GM12873 (cell line): Measurements from ENCODE around the gene IQCE.

Source experiments
- TF ChIP-seq, protein P1 (sequence below): IDR thresholded peaks from 2 replicates; pipeline ENCODE4 v1.5.1; 2012; ENCODE audit warnings: low read depth, mild to moderate bottlenecking, moderate library complexity, low read length, control low read depth; ENCODE audit not compliant: insufficient read depth; ENCODE audit errors: missing control alignments

IQCE gene

DNA sequence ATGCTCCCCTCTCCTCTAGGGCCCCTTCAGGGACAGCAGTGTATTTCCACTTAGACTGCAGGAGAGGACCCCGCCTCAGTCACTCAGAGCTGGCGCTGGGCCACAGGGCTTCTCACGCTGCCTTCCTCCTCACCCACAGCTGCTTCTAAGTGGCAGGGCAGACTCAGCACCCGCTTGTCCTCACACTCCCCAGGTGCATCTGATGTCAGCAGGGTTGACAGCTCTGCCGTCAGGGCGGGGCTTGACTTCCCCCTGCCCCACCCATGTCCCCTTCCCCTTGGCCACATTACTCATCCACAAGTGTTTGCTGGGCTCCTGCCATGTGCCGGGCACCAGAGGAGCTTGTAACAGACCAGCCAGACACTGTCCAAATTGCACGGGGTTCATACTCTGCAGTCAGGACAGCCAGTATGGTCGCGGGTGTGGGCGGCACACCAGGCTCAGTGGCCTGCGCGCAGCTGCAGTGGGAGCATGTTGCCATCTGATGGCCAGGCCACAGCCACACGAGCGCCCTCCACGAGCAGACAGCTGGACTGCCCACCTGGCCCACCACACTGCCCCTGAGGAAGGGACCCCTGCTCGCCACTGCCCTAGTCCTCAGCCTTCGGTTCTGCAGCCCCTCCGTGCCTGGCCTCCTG, 43.7 kb downstream of the IQCE start:
- TF ChIP-seq, protein P1, sequence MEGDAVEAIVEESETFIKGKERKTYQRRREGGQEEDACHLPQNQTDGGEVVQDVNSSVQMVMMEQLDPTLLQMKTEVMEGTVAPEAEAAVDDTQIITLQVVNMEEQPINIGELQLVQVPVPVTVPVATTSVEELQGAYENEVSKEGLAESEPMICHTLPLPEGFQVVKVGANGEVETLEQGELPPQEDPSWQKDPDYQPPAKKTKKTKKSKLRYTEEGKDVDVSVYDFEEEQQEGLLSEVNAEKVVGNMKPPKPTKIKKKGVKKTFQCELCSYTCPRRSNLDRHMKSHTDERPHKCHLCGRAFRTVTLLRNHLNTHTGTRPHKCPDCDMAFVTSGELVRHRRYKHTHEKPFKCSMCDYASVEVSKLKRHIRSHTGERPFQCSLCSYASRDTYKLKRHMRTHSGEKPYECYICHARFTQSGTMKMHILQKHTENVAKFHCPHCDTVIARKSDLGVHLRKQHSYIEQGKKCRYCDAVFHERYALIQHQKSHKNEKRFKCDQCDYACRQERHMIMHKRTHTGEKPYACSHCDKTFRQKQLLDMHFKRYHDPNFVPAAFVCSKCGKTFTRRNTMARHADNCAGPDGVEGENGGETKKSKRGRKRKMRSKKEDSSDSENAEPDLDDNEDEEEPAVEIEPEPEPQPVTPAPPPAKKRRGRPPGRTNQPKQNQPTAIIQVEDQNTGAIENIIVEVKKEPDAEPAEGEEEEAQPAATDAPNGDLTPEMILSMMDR = no peak

GRCh38 chr7:2603044-2603965, 44.5 kb downstream of the IQCE start:
- TF ChIP-seq, protein P1 = no peak

GRCh38 chr7:2604608-2605174, 45.9 kb downstream of the IQCE start:
- TF ChIP-seq, protein P1 = no peak

DNA sequence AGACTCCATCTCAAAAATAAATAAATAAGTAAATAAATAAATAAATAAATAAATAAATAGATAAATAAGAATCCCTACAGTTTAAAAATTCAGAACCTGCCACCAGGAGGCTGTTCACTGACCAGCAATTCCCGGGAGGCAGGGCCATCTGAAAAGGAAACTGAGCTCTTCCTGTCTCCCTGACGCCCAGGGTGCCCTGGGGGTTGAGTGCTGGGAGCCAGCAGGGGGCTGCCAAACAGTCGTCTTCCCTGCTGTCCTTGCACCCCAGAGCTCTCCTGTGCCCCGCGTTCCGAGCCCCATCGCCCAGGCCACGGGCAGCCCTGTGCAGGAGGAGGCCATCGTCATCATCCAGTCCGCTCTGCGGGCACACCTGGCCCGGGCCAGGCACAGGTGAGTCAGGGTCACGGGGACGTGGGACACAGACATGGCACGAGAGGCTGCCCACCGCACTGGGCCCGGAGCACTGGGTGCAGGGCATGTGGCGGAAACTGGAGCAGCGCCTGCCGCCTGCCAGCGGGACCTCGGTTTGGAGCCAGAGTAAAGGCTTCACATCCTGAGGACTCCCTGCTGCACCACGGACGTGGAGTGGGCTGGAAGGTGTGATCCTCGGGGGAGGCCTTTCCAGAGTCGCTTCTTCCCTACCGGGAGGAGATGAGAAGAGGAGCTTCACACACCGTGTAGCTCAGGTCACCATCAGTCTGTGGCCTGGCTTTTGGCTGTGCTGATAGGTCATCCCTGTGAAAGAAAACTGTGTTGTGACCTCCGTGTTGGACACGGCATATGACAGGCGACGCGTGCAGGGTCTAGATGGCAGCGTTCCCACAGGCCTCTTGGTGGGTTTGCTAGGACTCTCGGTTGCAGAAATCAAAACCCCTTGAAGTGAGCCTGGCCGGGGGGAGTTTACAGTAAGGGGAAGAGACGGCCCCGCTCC, 47.1 kb downstream of the IQCE start:
- TF ChIP-seq, protein P1 = no peak

DNA sequence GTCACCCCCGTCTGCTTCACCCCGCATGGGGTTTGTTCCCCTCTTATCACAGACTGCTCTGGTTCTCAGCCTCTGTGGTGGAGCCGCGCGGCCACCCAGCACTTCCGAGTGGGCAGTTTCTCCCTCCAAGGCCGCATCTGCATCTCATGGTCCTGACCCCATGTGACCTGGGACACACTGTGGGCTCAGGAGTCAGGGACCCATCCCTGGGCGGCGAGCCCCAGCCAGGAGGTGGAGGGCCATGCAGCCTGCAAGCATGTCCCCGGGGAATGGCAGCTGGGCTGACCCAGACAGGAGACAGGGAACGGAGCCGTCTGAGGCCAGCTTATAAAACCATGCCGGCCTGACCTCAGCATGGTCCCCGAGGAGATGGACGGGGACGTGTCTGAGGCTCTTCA, 47.8 kb downstream of the IQCE start:
- TF ChIP-seq, protein P1 = no peak

GRCh38 chr7:2607122-2607922, 48.5 kb downstream of the IQCE start:
- TF ChIP-seq, protein P1 = no peak
